Stimulated activated CD4-positive, alpha-beta T cell treated with anti-CD3 and anti-CD28 coated beads, Interleukin-4, amount 100 ng/mL, for 1 hour (primary cell): Measurements from ENCODE around the gene MAMSTR.
A peak's percentile ranks its signal among the peaks of the same experiment; 100 is the strongest.
"Not testable (repeated sequence)": the region's sequence is repeated elsewhere in the genome, so short reads cannot be mapped to it uniquely, and the experiment has no call there.

Experiments
- DNase-seq: peaks from one replicate; pipeline ENCODE4 v3.0.0-alpha.2; 2020

Gene MAMSTR, protein sequence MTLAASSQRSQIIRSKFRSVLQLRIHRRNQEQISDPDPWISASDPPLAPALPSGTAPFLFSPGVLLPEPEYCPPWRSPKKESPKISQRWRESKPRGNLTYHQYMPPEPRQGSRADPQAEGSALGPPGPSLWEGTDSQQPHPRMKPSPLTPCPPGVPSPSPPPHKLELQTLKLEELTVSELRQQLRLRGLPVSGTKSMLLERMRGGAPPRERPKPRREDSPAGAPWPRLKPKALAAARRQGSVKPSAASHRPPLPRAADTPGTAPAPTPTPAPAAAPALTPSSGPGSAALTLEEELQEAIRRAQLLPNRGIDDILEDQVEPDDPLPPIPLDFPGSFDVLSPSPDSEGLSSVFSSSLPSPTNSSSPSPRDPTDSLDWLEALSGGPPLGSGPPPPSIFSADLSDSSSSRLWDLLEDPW

GRCh38 chr19:48719263-48720171 lies at the start of gene MAMSTR:
MAMSTR (minus strand) TSS chr19:48719725; CDS start chr19:48719031, 694 bp downstream.
- no peak for DNase-seq

- no peak for DNase-seq
Measured at GRCh38 chr19:48768994-48769713, 49.6 kb upstream of the MAMSTR start.

- not testable (repeated sequence) for DNase-seq
Measured at GRCh38 chr19:48768171-48768753, 48.7 kb upstream of the MAMSTR start.

GRCh38 chr19:48765816-48766215 lies 46.3 kb upstream of the MAMSTR start:
- DNase-seq: not testable (repeated sequence)

- DNase-seq: no peak
Measured at GRCh38 chr19:48760504-48761205, 41.1 kb upstream of the MAMSTR start.

DNA sequence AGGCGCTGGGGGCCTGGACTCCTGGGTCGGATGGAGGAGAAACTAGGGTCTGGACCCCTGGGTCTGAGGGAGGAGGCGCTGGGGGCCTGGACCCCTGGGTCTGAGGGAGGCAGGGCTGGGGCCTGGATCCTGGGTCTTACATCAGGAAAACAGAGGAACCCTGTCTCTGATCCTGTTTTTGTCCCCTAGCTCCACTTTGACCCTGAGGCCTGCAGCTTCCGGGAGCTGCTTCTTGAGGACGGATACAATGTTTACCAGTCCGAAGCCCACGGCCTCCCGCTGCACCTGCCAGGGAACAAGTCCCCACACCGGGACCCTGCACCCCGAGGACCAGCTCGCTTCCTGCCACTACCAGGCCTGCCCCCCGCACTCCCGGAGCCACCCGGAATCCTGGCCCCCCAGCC lies 38.2 kb upstream of the MAMSTR start:
- DNase-seq: no peak

DNA sequence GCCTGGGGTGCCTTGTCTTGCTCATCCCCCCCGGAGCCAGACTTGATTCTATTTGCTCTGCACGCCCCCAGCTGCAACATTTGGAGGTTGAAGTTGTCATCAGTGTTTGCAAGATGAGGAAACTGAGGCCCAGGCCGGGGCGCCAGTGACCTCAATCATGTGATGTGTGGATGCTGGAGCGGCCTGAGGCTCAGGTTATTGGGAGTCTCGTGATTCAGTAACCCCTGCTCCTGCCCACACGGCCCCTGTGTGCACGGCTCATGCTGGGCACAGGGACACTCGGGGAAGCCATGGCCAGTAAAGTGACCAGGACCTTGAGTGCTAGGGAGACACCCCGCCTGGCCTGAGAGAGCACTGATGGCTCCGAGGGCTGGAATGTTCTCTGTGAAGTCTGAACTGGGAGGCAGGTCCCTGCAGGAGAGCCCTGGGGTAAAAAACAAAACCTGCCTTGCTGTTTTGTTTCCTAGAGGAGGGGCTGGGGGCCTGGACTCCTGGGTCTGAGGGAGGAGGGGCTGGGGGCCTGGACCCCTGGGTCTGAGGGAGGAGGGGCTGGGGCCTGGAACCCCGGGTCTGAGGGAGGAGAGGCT lies 37.7 kb upstream of the MAMSTR start:
- no peak for DNase-seq

DNA sequence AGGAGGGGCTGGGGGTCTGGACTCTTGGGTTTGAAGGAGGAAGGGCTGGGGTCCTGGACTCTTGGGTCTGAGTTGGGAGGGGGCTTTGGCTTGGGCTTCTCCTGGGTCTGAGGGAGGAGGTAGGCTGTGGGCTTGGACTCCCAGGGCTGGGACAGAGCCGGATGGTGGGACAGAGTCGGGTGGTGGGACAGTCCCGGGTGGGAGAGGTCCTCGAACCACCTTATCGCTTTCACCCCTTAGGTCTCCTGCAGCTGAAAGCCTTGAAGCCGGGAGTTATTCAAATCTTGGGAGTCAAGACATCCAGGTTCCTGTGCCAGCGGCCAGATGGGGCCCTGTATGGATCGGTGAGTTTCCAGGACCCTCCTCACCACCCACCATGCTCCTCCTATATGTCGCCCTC lies 37.2 kb upstream of the MAMSTR start:
- no peak for DNase-seq

- no peak for DNase-seq
Measured at GRCh38 chr19:48756212-48756611, 36.7 kb upstream of the MAMSTR start.

- DNase-seq: no peak
Measured at GRCh38 chr19:48755787-48756186, 36.3 kb upstream of the MAMSTR start.

DNA sequence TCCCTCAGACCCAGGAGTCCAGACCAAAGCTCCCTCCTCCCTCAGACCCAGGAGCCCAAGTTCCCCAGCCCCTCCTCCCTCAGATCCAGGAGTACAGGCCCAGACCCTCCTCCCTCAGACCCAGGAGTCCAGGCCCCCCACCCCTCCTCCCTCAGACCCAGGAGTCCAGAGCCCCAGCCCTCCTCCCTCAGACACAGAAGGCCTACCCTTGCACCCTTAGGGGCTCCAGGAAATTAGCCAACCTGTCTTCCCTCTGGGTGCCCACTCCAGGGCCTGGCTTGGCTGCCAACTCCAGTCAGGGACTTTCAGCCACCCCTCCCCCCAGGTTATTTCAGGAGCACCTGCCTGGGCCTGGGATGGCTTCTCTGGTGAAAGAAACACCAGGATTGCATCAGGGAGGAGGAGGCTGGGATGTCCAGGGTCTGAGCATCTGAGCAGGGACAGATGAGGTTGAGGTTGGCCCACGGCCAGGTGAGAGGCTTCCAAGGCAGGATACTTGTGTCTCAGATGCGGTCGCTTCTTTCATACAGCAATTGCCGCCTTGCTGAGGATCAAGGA lies 35.6 kb upstream of the MAMSTR start, which contains the start of gene FGF21:
TSS of gene FGF21 (plus strand) at position 441 of the 558 bp plus-strand sequence. CDS start 713 bp downstream, outside the sequence.
- DNase-seq: no peak

GRCh38 chr19:48752496-48753365 lies 33.2 kb upstream of the MAMSTR start, which contains the start of gene FUT1:
FUT1 (minus strand) TSS chr19:48752641; CDS start chr19:48751281, 1,360 bp downstream.
- DNase-seq: peak; percentile 33

DNA sequence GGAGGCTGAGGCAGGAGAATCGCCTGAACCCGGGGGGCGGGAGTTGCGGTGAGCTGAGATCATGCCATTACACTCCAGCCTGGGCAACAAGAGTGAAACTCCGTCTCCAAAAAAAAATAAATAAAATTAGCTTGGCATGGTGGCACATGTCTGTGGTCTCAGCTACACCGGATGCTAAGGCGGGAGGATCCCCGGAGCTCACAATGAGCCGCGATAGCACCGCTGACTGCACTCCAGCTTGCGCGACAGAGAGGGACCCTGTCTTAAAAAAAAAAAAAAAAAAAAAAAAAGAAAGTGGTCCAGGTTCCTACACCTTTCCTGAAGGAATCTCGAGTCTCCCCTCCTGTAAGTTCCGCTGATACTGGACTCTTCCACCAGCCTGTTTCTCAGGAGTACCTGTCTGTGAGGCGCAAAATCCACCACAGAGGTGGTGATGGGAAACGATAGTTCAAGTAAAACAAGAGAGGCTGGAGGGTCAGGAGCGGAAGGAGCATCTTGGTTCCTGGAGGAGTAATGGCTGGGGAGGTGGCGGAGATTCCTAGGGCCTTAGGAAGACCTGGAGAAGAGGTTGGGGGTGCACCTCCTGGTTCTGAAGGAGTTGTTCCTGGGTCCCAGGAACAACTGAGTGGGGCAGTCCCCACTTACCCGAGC lies 32.4 kb upstream of the MAMSTR start:
- no peak for DNase-seq

GRCh38 chr19:48750771-48751504 lies 31.4 kb upstream of the MAMSTR start:
- no peak for DNase-seq

DNA sequence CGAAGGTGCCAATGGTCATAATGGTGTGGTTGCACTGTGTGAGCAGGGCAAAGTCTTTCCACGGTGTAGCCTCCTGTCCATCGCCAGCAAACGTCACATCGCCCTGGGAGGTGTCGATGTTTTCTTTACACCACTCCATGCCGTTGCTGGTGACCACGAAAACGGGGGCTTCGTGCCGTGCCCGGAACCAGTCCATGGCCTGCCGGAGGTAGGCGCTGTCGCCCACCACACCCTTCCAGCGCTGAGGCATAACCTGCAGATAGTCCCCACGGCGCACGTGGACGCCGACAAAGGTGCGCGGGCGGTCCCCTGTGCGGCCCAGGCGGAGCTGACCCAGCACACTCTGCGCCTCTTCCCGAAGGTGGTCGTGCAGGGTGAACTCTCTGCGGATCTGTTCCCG lies 30.8 kb upstream of the MAMSTR start:
- no peak for DNase-seq

- DNase-seq: no peak
Measured at GRCh38 chr19:48749571-48750198, 30.2 kb upstream of the MAMSTR start.

GRCh38 chr19:48746738-48747575 lies 27.4 kb upstream of the MAMSTR start, which contains the start of gene IZUMO1:
IZUMO1 (minus strand) TSS chr19:48746909; CDS start chr19:48745859, 1,050 bp downstream.
- peak; percentile 46 for DNase-seq
